ENCODE results near the gene ATAD5. TPM values are rescaled to one million over a fixed set of nuclear protein-coding genes. Genes with fewer than 3 reads are reported as not detected.
"Not testable (repeated sequence)": the region's sequence is repeated elsewhere in the genome, so short reads cannot be mapped to it uniquely, and the experiment has no call there.

The ATAD5 gene
- total and polyA plus RNA-seq, 5 experiments from 2014 or later, result 0.95 to 5.9 (median 1.5) TPM

GRCh38 chr17:30931582-30931981, 99.8 kb downstream of the ATAD5 start:
- ATAC-seq, H3K36me3 Mint-ChIP-seq, H3K4me1 Mint-ChIP-seq, POLR2A ChIA-PET, H3K27ac Mint-ChIP-seq, DNase-seq, H3K4me3 Mint-ChIP-seq, H3K9me3 Mint-ChIP-seq: not testable (repeated sequence)
- peaks cover 2 to 12% (median 10%) of the 10 kb centered on the region in 5 donors for H3K27me3 Mint-ChIP-seq

DNA sequence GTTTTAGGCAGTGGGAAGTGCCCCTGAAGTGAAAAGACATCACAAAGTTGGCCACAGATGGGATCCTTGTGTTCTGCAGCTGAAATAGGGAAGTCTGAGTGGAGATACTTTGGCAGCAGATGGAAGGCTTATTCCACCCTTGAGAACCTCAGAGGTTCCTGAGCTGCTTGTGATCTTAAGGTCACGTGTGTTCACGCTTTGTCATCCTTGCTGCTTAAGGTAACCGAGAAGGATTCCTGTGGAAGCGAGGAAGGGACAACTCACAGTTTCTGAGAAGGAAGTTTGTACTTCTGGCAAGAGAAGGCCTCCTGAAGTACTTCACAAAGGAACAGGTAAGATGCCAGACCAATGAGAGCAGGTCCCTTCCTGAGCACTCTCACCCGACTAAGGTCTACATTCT, 102.2 kb downstream of the ATAD5 start:
- H3K4me1 Mint-ChIP-seq, result peaks cover 0 to 2% (median 0%) of the 10 kb centered on the region in 4 donors
- peaks cover 0 to under 1% (median 0%) of the 10 kb centered on the region in 5 donors for H3K27me3 Mint-ChIP-seq
- DNase-seq (no peak), ATAC-seq (no peak)
- POLR2A ChIA-PET, result no interaction called here
- no peaks in the 10 kb centered on the region for H3K36me3 Mint-ChIP-seq
- H3K9me3 Mint-ChIP-seq, result no peaks in the 10 kb centered on the region
- no peak overlapping the region for H3K27ac Mint-ChIP-seq
- no peak overlapping the region for H3K4me3 Mint-ChIP-seq

DNA sequence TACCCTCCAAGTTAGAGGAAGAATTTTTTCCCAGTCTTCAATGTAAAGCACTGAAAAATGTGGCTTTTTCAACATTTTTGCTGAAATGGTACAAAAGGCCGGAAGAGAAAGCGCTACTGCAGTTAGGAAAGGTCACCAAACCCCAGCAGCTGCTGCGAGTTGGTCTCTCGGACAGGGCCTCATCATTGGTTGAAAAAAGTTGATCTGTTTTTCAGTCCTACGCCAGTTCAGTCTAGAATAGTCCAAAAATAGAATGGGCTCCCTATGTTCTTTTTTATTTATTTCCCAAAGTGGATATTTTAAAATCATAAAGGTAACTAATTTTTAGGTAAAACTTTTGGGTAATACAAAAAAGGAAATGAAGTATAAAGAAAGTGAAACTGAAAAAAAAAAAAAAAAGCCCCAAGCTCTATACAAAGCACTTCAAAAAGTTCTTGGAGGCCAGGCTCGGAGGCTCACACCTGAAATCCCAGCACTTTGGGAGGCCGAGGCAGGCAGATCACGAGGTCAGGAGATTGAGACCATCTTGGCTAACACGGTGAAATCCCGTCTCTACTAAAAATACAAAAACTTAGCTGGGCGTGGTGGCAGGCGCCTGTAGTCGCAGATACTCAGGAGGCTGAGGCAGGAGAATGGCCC, 107.4 kb downstream of the ATAD5 start:
- H3K27me3 Mint-ChIP-seq, result peaks cover 0 to 2% (median 0%) of the 10 kb centered on the region in 5 donors
- ATAC-seq (no peak), DNase-seq (no peak)
- no peak overlapping the region for H3K4me3 Mint-ChIP-seq
- H3K9me3 Mint-ChIP-seq, result no peaks in the 10 kb centered on the region
- POLR2A ChIA-PET, result no interaction called here
- no peaks in the 10 kb centered on the region for H3K36me3 Mint-ChIP-seq
- H3K27ac Mint-ChIP-seq, result peak overlapping the region in 1 of 10 donors; percentile 29
- peaks cover 0 to 6% (median 0%) of the 10 kb centered on the region in 4 donors for H3K4me1 Mint-ChIP-seq

- Mint-ChIP-seq H3K27ac (no peak overlapping the region), H3K36me3 (no peaks in the 10 kb centered on the region), H3K27me3 (peaks cover 0 to 2% (median 0%) of the 10 kb centered on the region in 5 donors), H3K4me3 (no peak overlapping the region), H3K4me1 (peaks cover 0 to 6% (median 0%) of the 10 kb centered on the region in 4 donors), H3K9me3 (no peaks in the 10 kb centered on the region)
- no peak for ATAC-seq
- no peak for DNase-seq
- POLR2A ChIA-PET, result no interaction called here
Observed at GRCh38 chr17:30942308-30943079, 110.7 kb downstream of the ATAD5 start.

Other genes starting within 250 kb of the ATAD5 start
- gene CRLF3, start 7.3 kb upstream of the ATAD5 start, total RNA-seq, result 100 to 1,000 TPM; 128 to 138 TPM
- gene CRLF3, start 7.3 kb upstream of the ATAD5 start, polyA plus RNA-seq, result 100 to 1,000 TPM; 134 to 198 (median 182) TPM
- 10 to 100 TPM; 16.4 to 18.9 TPM for gene TEFM, start 74.3 kb downstream of the ATAD5 start, total RNA-seq
- 10 to 100 TPM; 12.3 to 16.9 (median 13.2) TPM for gene TEFM, start 74.3 kb downstream of the ATAD5 start, polyA plus RNA-seq
- 1 to 10 TPM; 3.0 to 3.6 TPM for gene ADAP2, start 90.0 kb downstream of the ATAD5 start, total RNA-seq
- 1 to 10 TPM in 1 of 3 donors, under 1 TPM in 1, not detected in 1; 0.11 to 1.1 TPM for gene ADAP2, start 90.0 kb downstream of the ATAD5 start, polyA plus RNA-seq
- gene RNF135, start 139.1 kb downstream of the ATAD5 start, total RNA-seq, result 1 to 10 TPM; 3.1 to 4.6 TPM
- gene RNF135, start 139.1 kb downstream of the ATAD5 start, polyA plus RNA-seq, result 1 to 10 TPM; 2.9 to 5.4 (median 3.3) TPM

Data from naive thymus-derived CD8-positive, alpha-beta T cell (primary cell).